ENCODE data around the gene PSMB3.

GRCh38 chr17:38719943-38720641, 32.4 kb upstream of the PSMB3 start:
- TF ChIP-seq CTCF (conservative IDR thresholded peaks at IDR 0.05; ENCODE audit: low read length) (no peak), EZH2phosphoT487 (IDR thresholded peaks at IDR 0.05; ENCODE audit: borderline replicate concordance, low read depth, low read length) (no peak)
